ENCODE data around the gene TFE3. TPM values are rescaled to one million over a fixed set of nuclear protein-coding genes. Genes with fewer than 3 reads are reported as not detected.

TFE3 gene
- total RNA-seq, 1 experiment from 2014 or later: 59.8 TPM

- Histone ChIP-seq H4K91ac (ENCODE audit: insufficient read length, low read depth, low read length) (no peak overlapping the region), H3K18ac (ENCODE audit: insufficient read length, low read depth, low read length) (no peak overlapping the region), H3K4me1 (ENCODE audit: insufficient read depth, low read length) (no peaks in the 10 kb centered on the region), H2BK20ac (ENCODE audit: low read depth, low read length, poor library complexity, severe bottlenecking) (no peak overlapping the region), H2BK120ac (ENCODE audit: low read depth, low read length, poor library complexity, severe bottlenecking) (no peak overlapping the region), H3K23me2 (ENCODE audit: insufficient read length, low read depth, low read length, poor library complexity, severe bottlenecking) (peaks cover 2% of the 10 kb centered on the region), H3K14ac (ENCODE audit: insufficient read depth, low read length) (no peak overlapping the region), H3K9me3 (ENCODE audit: control insufficient read depth, low read depth, low read length) (no peaks in the 10 kb centered on the region), H3K56ac (ENCODE audit: insufficient read length, low read depth, low read length) (no peak overlapping the region), H3K27ac (ENCODE audit: insufficient read length, low read depth, low read length) (no peak overlapping the region), H3K4ac (ENCODE audit: low read depth, low read length) (no peak overlapping the region), H3K79me1 (ENCODE audit: insufficient read depth, low read depth, low read length, poor library complexity, severe bottlenecking) (peaks cover 2% of the 10 kb centered on the region), H3K9ac (ENCODE audit: extremely low read depth, insufficient read length, low read length) (no peak overlapping the region), H4K8ac (replicated peaks; ENCODE audit: insufficient read length, low read depth, low read length) (no peak overlapping the region), H3K27me3 (ENCODE audit: insufficient read depth, low read length) (no peaks in the 10 kb centered on the region), H3K4me2 (ENCODE audit: insufficient read depth, insufficient read length, low read length) (no peak overlapping the region), H2AFZ (ENCODE audit: low read length) (no peak overlapping the region), H4K5ac (ENCODE audit: insufficient read length, low read depth, low read length) (no peak overlapping the region), H3K79me2 (ENCODE audit: insufficient read depth, low read length) (peaks cover 3% of the 10 kb centered on the region), H2BK5ac (ENCODE audit: insufficient read length, low read length) (no peak overlapping the region), H2BK15ac (ENCODE audit: low read depth, low read length) (no peak overlapping the region), H2AK5ac (ENCODE audit: insufficient read length, low read length) (no peak overlapping the region), H3K23ac (ENCODE audit: insufficient read length, low read depth, low read length) (no peak overlapping the region), H3T11ph (ENCODE audit: low read length) (no peak overlapping the region), H2BK12ac (ENCODE audit: insufficient read length, low read depth, low read length) (no peak overlapping the region), H4K20me1 (ENCODE audit: control insufficient read depth, insufficient read depth, insufficient read length) (no peaks in the 10 kb centered on the region)
- DNase-seq: no peak
- Mint-ChIP-seq H3K4me3 (no peak overlapping the region; a peak in 1 of 5 replicates), H3K27ac (no peak overlapping the region), H3K36me3 (ENCODE audit: insufficient read depth in 1 of 3, low read depth in 3 of 3) (peaks cover 13 to 45% (median 26%) of the 10 kb centered on the region in 3 experiments), H3K9me3 (peaks cover 71 to 89% of the 10 kb centered on the region in 2 experiments), H3K4me1 (peaks cover 2 to 9% of the 10 kb centered on the region in 2 experiments; a peak in 2 of 4 replicates), H3K27me3 (ENCODE audit: low read depth) (peaks cover 1% of the 10 kb centered on the region; the same call in 1 of the 2 replicates)
- TF ChIP-seq, protein P1, sequence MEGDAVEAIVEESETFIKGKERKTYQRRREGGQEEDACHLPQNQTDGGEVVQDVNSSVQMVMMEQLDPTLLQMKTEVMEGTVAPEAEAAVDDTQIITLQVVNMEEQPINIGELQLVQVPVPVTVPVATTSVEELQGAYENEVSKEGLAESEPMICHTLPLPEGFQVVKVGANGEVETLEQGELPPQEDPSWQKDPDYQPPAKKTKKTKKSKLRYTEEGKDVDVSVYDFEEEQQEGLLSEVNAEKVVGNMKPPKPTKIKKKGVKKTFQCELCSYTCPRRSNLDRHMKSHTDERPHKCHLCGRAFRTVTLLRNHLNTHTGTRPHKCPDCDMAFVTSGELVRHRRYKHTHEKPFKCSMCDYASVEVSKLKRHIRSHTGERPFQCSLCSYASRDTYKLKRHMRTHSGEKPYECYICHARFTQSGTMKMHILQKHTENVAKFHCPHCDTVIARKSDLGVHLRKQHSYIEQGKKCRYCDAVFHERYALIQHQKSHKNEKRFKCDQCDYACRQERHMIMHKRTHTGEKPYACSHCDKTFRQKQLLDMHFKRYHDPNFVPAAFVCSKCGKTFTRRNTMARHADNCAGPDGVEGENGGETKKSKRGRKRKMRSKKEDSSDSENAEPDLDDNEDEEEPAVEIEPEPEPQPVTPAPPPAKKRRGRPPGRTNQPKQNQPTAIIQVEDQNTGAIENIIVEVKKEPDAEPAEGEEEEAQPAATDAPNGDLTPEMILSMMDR (conservative IDR thresholded peaks at IDR 0.05): no peak
- no CpG with 5 or more reads among the region's 7 CpGs for WGBS (ENCODE audit: extremely low coverage, insufficient read length, low lambda C conversion rate)
Measured at GRCh38 chrX:49061490-49061889, 18.3 kb upstream of the TFE3 start.

All from H9 (cell line).